ENCODE data around the gene SPG11. TPM values are rescaled to one million over a fixed set of nuclear protein-coding genes. Genes with fewer than 3 reads are reported as not detected.
"Not testable (repeated sequence)": the region's sequence is repeated elsewhere in the genome, so short reads cannot be mapped to it uniquely, and the experiment has no call there.

Gene SPG11
- total RNA-seq, 1 donor from 2014 or later = 52.1 TPM

DNA sequence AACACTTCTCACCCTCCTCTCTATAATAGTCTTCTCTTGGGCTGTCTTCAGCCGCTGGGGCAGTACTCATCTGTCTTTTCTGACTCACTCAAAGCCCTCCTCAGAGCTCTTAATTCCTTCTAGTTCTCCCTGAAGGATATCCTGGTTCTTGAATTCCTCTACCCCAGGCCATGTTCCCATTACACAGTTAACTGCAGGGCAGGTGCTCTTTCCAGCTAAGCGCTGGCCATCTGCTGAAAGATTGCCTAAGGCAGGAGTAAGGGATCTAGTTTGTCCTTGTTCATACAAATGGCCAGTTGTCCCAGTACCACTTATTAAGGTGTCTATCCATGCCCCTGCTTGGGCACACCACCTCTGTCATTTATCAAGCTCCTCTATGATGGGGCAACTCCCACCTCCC lies 10.2 kb upstream of the SPG11 start:
- DNase-seq = no peak

DNA sequence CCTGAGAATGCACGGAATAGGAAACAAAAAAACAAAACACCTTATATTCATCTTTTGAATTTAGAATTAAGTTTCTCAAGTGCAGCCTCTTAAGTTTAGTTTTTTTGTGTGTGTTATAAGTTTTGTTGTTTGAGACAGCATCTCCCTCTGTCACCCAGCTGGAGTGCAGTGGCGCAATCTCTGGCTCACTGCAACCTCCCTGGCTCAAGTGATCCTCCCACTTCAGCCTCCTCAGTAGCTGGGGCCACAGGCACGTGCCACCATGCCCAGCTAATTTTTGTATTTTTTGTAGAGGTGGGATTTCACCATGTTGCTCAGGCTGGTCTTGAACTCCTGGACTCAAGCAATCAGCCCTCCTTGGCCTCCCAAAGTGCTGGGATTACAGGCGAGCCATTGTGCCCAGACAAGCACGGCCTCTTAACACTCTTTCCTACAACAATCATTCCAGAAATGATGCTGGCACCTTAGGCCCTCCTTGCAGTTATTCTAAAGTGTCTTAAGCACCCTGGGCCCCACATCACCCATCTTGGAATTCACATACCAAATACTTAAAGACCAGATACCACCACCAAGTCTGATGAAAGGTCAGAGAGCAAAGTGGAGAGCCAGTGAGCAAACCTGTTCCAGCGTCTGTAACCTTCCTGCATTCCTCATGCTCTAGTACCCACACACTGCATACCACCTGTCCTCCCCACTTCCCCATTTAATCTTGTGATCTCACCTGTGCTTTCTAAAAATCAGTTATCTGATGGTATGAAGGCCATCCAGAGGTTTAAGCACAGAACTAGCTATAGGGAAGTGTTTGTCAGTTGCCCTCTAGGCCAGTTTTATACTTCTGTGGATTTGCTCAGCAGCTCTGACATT lies 6.9 kb upstream of the SPG11 start:
- no peak for DNase-seq

DNA sequence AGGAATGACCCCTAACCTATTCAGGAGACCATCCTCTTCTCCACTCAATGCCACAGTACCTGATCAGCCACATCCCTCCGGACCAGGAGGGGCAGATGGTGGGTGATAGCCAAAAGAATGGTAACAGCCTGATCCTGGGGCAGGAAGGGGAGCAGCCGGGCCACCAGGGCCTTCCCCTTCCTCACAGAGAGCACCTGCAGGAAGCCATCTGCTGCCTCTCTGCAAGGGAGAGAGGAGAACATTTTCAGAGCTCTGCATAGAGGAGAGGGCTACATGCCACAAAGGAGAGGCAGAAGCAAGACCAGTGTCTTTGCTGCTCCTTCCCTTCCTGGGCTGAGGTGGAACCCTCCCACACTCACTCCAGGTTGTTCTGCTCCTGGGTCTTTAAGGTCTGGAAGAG lies 5.5 kb upstream of the SPG11 start:
- no peak for DNase-seq

DNA sequence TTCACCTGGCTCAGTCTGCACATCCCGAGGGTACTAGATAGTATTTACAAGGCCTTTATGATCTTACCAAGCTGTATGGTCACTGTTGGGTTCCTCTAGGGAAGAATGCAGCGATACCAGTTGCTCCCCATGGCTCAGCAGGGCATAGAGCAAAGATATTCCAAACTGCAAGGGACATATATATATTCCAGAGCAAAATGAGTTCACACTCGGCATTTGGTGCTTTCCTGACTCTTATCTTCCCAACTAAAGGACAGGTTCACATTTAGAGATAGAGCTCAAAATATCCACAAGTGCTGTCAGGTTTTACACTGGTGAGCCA lies 3.5 kb upstream of the SPG11 start:
- no peak for DNase-seq

DNA sequence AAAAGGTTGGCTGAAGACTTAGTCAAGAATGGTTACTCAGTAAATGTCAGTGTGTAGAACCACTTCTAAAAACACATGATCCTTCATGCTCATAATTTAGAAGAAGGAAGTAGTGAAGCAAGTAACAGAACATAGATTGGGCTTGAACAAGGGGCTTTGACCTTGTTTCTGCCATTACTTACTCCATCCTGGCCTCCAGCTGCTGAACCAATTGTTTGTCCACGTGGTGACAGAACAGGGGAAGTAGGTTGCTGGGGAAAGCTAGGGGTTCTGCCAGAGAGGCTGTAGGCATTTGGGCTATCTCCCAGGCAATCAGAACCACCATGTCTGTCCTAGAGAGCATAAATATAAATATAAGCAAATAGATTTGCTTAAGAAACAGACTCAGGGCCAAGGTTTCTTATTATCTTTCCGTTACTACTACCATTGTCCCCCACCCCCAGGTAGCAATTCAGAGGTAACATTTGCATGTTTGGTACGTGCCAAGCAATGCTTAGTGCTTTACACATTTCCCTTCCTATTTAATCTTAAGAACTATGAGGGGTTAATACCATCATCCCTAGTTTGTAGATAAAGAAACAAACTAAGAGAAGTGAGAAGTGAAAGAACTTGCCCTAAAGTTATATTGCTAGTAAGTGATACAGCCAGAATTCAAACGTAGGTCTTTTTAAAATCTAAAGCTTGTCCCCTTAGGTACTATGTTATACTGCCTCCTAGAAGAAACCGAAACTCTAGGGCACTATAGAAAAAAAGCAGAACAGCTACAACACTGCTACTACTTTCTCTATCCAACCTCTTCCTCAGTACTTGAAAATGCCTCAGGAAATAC lies 3.0 kb upstream of the SPG11 start:
- DNase-seq = no peak

DNA sequence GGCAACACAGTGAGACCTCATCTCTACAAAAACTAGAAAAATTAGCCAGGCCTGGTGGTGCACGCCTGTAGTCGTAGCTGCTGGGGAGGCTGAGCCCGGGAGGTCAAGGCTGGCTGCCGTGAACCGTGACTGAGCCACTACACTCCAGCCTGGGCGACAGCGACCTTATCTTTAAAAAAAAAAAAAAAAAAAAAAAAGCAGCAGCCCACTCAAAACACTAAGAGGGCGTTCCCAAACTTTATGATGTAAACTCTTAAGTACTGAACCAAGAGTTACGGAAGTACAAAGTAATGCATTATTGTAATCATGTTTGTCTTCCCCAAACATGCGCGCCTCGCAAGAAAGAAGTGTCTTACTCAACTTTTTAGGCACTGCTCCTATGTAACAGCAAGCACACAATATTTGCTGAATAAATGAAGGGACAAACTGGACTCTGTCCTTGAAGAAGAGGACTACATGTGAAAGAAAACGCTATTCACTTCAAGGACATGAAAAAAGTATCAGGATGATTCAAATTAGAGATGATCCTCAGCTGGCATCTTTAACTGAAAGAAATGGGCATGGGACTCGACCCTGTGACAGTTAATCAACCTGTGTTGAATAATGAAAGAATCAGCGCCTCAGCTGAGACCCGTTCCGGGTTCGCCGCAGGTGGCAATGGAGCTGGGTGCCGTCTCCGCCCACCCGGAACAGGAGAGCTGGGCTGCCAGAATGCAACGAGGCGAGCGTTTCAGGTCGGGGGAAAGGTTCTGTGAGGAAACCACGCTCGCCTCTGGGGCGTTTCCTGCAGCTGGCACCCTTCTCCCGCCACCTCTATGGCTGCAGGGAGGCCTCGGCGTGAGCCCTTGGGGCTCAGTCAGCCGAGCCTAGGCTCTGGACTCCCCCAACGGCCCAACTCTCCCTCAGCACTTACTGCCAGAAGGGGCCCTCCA lies 718 bp downstream of the SPG11 start:
- peak; percentile 77 for DNase-seq

DNA sequence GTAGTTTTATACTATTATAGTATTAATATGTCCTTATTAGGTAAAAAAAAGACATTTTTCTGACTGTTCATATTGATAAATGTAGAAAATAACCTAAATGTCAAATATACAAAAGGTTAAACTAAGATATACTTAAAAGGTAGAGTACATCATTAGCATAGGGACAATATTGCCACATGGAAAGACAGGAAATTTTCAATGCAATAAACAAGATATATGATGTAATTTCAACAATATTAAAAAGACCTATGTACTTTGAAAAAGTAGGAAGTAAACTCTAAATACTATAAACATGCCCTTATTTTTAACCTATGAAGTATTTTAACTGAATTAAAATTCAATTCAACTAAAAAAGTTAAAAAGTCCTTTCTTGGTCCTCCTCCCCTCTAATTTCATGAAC lies 1.9 kb downstream of the SPG11 start:
- no peak for DNase-seq

DNA sequence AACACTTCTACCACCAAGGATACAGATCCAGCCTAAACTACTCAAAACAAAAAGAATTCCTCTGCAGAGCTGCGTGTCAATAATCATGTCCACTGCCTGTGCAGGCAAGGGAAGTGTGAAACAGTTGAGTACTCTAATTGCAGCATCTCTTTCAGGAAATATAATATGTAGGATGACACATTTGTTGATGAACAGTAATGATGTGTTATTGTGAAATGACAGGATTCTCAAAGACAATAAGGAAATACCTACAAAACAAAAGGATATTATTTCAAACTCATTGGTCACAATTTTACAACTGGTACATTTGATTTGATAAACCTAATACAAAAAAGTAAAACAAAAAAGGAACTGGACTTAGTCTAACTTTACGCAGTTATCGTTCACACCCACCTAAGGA lies 4.4 kb downstream of the SPG11 start:
- no peak for DNase-seq

DNA sequence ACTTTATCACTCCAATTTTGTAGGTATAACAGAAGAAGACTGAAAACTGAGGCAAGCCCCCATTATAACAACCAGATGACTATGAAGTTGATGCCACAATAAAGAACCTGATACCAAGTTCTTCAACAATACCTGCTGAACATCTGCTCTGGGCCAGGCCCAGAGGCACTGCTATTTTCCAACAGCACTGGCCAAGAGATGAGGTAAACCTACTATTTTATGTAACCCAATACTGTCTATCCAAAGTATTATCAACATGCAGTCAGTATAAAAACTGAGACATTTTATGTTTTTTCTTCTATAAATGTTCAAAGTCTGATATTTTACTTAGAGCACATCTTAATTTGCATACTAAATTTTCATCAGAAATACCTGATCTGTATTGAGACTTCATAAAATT lies 6.1 kb downstream of the SPG11 start:
- no peak for DNase-seq

DNA sequence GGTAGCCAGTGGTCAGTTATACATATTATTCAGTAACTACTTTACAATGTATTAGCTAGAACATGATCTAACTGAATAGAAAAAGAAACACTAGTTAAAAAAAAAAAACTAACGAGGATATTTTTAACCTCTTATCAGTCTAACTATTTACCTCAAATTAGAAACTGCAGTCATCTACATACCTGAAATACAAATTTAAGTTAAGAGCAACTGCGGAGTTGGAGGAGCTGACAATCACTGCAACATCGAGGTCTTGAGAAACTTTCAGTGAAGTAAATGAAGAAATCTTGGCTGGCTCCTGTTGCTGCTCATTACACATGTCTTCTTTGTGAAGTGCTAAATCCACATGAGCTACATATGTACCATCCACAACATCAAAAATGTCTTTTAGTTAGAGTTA lies 6.5 kb downstream of the SPG11 start:
- no peak for DNase-seq

DNA sequence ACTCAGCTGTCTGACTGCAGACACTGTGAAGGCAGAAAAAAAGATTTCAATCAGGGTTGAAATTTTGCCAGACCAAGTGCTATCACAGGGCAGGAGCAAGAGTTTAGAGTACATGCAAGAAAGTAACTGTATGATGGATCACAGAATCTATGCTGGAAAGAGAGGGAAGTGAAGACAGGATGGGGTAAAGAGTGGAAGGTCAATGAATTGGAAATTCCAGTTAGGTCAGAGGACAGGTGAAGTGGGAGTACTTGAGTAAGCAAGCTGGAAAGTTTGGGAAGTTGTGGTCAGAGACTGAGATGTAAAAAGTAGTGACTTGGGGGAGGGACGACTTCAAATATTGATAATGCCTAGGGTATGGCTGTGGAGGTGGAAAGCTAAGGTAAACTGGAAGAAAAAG lies 7.2 kb downstream of the SPG11 start:
- DNase-seq = no peak

DNA sequence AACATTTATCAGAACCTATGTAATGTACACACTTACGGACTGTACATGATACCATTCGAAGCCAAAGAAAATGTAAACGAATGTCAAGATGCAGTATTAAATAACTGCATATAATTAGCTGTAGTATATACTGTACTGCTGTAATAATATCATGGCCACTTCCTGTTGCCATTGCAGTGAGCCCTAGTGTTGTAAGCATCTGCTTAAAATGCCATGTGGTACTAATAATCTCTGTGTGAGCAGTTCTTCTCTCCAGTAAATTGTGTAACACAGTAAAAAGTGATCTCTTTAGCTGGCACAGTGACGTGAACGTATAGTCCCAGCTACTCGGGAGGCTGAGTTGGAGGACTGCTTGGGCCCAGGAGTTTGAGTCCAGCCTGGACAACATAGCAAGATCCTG lies 8.6 kb downstream of the SPG11 start:
- DNase-seq = no peak

DNA sequence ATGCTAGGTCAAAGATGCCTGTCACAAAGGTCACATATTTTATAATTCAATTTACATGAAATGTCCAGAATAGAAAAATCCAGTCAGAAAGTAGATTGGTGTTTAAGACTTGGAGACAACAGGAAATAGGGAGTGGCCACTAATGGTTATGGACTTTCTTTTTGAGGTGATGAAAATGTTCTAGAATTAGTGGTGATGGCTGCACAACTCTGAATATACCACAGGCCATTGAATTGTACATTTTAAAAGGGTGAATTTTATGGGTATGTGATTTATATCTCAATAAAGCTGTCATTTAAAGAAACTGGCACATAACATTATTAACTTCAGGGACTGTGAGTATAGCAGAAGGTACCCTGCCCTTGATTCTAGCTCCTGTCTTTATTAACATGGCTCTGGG lies 15.8 kb downstream of the SPG11 start:
- no peak for DNase-seq

DNA sequence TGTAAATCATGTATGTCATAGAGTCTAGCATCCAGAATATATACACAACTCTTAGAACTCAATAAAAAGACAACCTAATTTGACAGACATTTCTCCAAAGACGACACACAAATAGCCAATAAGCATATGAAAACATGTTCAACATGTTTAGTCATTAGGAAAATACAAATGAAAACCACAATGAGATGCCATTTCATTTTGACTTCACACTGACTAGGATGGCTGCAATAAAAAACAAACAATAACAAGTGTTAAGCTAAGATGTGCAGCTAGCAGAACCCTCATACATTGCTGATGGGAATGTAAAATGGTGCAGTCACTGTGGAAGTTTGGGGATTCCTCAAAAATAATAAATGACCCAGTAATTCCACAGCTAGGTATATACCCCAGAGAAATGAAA lies 16.4 kb downstream of the SPG11 start:
- DNase-seq = no peak

DNA sequence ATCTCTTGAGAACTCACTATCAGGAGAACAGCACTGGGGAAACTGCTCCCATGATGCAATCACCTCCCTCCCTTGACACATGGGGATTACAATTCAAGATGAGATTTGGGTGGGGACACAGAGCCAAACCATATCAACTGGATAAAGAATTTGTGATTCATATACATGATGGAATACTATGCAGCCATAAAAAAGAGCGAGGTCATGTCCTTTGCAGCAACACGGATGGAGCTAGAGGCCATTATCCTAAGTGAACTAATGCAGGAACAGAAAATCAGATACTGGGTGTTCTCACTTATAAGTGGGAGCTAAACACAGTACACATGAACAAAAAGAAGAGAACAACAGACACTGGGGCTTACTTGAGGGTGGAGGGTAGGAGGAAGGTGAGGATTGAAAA lies 17.0 kb downstream of the SPG11 start:
- DNase-seq = no peak

DNA sequence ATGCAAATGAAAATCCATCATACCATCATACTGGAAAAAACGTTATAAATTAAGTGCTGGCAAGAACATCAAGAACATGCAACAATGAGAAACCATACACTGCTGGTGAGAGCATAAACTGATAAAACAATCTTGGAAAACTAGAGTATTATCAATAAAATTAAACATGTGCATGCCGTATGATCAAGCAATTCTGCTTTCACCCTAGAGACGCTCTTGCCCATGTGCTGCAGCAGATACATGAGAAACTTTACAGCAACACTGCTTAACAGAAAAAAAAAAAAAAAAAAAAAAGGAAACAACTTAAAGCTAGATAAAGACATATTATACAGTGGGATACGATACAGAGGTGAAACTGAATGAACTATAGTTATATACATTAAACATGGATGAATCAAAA lies 21.8 kb downstream of the SPG11 start:
- DNase-seq = no peak

DNA sequence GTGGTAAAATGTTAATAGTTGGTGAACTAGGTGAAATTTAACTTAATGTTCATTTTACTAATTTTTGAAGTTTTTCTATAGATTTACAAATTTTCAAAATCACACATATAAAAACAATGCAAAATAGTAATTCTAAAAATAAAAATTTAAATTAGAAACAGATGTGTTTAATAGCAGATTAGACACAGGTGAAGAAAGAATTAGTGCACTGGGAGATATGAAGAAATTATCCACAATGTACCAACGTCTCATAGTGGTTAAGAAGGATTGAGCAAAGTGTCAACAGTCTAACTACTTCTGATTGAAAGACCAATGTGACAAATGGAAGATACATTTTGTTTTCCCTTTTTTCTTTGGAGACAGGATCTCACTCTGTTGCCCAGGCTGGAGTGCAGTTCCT lies 26.5 kb downstream of the SPG11 start:
- DNase-seq = no peak

DNA sequence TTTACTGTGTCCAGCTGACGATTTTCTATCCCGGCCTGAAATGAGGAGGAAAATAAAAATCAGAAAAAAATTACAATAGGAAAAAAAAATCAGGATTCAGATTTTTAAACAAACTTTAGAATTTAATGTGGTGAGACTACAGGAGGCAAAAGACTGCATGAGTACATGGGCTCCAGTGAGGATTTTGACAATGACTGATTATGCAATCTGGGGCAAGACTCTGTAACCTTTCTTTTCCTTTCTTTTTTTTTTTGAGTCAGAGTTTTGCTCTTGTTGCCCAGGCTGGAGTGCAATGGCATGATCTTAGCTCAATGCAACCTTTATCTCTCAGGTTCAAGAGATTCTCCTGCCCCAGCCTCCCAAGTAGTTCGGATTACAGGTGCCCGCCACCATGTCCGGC lies 29.9 kb downstream of the SPG11 start:
- peak; percentile 13 for DNase-seq

DNA sequence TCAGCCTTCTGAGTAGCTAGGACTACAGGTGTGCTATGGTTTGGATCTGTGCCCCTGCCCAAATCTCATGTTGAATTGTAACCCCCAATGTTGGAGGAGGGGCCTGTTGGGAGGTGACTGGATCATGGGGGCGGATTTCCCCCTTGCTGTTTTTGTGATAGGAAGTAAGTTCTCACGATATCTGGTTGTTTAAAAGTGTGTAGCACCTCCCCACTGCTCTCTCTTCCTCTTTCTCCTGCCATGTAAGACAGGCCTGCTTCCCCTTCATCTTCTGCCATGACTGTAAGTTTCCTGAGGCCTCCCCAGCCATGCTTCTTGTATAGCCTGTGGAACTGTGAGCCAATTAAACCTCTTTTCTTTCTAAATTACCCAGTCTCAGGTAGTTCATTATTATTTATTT lies 38.2 kb downstream of the SPG11 start:
- DNase-seq = not testable (repeated sequence)

DNA sequence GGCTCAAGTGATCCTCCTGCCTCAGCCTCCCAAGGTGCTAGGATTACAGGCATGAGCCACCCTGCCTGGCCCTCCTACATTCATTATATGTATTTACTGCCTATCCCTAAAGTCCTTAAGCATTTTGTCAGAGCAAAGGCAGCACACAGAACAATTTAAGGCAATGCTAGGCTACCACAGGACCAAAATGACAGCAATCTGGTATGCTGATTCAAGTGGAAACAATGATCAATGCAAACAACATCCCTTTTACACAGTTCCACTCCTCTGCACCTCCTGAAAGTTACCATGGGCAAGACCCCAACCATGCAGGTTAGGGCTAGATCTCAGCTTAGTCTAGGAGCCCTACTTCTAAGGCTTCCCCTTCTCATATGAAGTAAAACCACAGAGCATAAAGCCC lies 40.3 kb downstream of the SPG11 start:
- DNase-seq = no peak

DNA sequence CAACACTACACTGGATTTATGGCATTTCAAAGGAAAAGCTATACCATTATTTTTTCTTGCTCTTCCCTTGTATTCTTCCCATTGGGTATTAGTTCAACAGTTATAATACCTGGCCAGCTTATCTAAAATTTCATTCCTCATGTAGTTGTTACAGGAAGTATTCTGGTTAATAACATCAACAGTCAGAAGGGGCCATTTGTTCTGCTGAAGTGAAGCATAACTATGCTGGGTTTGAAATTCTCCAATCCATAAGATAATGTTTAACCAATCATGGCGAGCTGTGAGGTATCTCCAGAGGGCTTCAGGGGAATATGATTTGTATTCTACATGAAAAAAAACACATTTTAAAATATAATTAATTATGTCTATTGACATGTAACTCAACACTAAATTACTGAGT lies 43.4 kb downstream of the SPG11 start:
- DNase-seq = no peak

DNA sequence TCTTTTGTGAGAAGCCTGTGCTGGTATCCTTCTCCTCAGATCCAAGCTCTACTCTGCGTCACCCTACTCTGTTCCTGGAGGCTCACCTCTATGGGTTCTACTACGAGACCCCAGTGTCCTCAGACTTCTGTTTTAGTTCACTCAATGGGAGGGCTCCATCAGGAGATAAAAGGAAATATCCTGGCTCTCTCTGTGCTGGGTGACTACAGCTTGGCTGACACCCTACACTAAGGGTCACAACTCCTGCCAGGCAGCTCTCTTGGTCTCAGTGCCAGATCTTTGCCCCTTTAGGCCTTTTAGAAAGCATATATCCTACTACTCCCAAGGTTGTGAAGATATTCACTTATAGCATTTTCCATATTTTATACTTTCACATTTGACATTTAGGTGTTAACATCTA lies 46.5 kb downstream of the SPG11 start:
- no peak for DNase-seq

DNA sequence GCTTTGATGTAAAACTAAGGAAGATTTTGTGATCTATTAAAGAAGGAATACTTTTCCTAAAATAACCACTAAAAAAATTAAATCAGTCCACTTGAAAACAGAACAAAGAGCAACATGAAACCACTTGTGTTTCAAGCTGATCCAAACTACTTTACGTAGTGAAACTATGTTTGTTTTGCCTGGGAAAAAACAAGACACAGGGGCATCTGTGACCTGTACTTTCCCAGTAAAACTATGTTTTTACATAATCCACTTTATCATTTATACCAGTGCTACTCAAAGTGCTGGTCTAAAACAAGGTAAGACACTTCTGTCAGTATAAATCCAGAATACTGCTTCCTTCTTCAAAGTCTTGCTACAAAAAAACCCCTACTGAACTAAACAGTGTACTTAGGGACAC lies 56.7 kb downstream of the SPG11 start:
- no peak for DNase-seq

Data from dermis blood vessel endothelial cell (primary cell).